Measurements from ENCODE around the gene DNAJC21. TPM values are rescaled to one million over a fixed set of nuclear protein-coding genes. Genes with fewer than 3 reads are reported as not detected.

The DNAJC21 gene
- total RNA-seq, 3 donors from 2014 or later (not counting 1 experiment from before 2014, with no cell fraction given), result 46.8 to 57.9 (median 56.1) TPM

- ATAC-seq (peak; percentile 38 to 64 (median 54)), DNase-seq (peak; percentile 30 to 67)
- peaks cover 2 to 19% of the 10 kb centered on the region in 2 donors for H3K27me3 Mint-ChIP-seq (ENCODE audit: low read depth in 2 of 2)
- no peak overlapping the region for H3K27ac Mint-ChIP-seq
- TF ChIP-seq CTCF (IDR thresholded peaks at IDR 0.05), result peak; percentile 81
- no peaks in the 10 kb centered on the region for H3K27me3 ChIP-seq (ENCODE audit: control insufficient read depth, insufficient read depth, low read length)
- H3K4me3 Mint-ChIP-seq, result no peak overlapping the region
- no peaks in the 10 kb centered on the region for H3K9me3 ChIP-seq (ENCODE audit: control insufficient read depth, insufficient read depth, low read length)
- no peaks in the 10 kb centered on the region for H3K9me3 Mint-ChIP-seq
- no peaks in the 10 kb centered on the region for H3K4me1 ChIP-seq (ENCODE audit: control insufficient read depth, insufficient read depth, low read length)
- no peaks in the 10 kb centered on the region for H3K4me1 Mint-ChIP-seq
- whole genome bisulfite sequencing (ENCODE audit: insufficient coverage), result 53% methylated on average over 17 of the region's 18 CpGs
- intact Hi-C loops (cut with micrococcal nuclease), result loop anchor here (1.0 kb wide), 1 partner anchor 529 kb away; no protein-coding TSS in a partner anchor
- no peak overlapping the region for H3K27ac ChIP-seq (ENCODE audit: low read length)
- H3K36me3 ChIP-seq (ENCODE audit: control insufficient read depth, insufficient read depth, low read length), result no peaks in the 10 kb centered on the region
- H3K36me3 Mint-ChIP-seq, result no peaks in the 10 kb centered on the region
- H3K4me3 ChIP-seq (ENCODE audit: low read length), result no peak overlapping the region
Observed at GRCh38 chr5:35003018-35003957, 73.9 kb downstream of the DNAJC21 start.

- no peaks in the 10 kb centered on the region for H3K4me1 Mint-ChIP-seq
- Histone ChIP-seq H3K27ac (ENCODE audit: low read length) (no peak overlapping the region), H3K27me3 (ENCODE audit: control insufficient read depth, insufficient read depth, low read length) (no peaks in the 10 kb centered on the region), H3K36me3 (ENCODE audit: control insufficient read depth, insufficient read depth, low read length) (no peaks in the 10 kb centered on the region), H3K4me1 (ENCODE audit: control insufficient read depth, insufficient read depth, low read length) (no peaks in the 10 kb centered on the region), H3K9me3 (ENCODE audit: control insufficient read depth, insufficient read depth, low read length) (no peaks in the 10 kb centered on the region), H3K4me3 (ENCODE audit: low read length) (no peak overlapping the region)
- no peaks in the 10 kb centered on the region for H3K36me3 Mint-ChIP-seq
- WGBS (ENCODE audit: insufficient coverage), result 85% methylated on average over 5 of the region's 5 CpGs
- ATAC-seq, result no peak
- no peak for TF ChIP-seq CTCF (IDR thresholded peaks at IDR 0.05)
- DNase-seq, result no peak
- H3K4me3 Mint-ChIP-seq, result no peak overlapping the region
- intact Hi-C loops (cut with micrococcal nuclease), result no loop called here
- no peaks in the 10 kb centered on the region for H3K9me3 Mint-ChIP-seq
- H3K27ac Mint-ChIP-seq, result no peak overlapping the region
- H3K27me3 Mint-ChIP-seq (ENCODE audit: low read depth in 2 of 2), result peaks cover 9 to 17% of the 10 kb centered on the region in 2 donors
Observed at GRCh38 chr5:35004200-35004599, 74.8 kb downstream of the DNAJC21 start.

DNA sequence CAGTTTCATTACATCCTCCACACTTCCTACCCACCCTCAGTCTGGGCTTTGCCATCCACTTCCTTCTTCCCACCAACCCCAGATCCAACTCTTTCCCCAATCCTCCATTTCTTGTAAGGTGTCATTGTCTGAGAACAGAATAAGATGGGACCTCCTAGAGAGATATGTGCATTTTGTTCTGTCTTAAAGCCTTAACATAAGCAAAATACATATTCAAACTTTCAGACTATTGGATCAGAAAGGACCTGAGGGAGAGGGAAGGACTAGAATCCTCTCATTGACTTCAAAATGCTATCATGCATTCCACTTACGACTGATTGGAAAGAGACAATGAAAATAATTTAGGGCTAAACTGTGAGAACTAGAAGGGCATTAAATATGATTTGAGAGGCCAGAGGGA lies 75.4 kb downstream of the DNAJC21 start:
- Mint-ChIP-seq H3K27me3 (ENCODE audit: low read depth in 2 of 2) (peaks cover 13 to 19% of the 10 kb centered on the region in 2 donors), H3K27ac (no peak overlapping the region), H3K36me3 (no peaks in the 10 kb centered on the region), H3K4me1 (no peaks in the 10 kb centered on the region), H3K4me3 (no peak overlapping the region), H3K9me3 (no peaks in the 10 kb centered on the region)
- Histone ChIP-seq H3K36me3 (ENCODE audit: control insufficient read depth, insufficient read depth, low read length) (no peaks in the 10 kb centered on the region), H3K4me3 (ENCODE audit: low read length) (no peak overlapping the region), H3K27ac (ENCODE audit: low read length) (no peak overlapping the region), H3K4me1 (ENCODE audit: control insufficient read depth, insufficient read depth, low read length) (no peaks in the 10 kb centered on the region), H3K27me3 (ENCODE audit: control insufficient read depth, insufficient read depth, low read length) (no peaks in the 10 kb centered on the region), H3K9me3 (ENCODE audit: control insufficient read depth, insufficient read depth, low read length) (no peaks in the 10 kb centered on the region)
- DNase-seq (no peak), ATAC-seq (no peak)
- intact Hi-C loops (cut with micrococcal nuclease), result no loop called here
- TF ChIP-seq CTCF (IDR thresholded peaks at IDR 0.05), result no peak
- WGBS (ENCODE audit: insufficient coverage), result 94% methylated on average over 1 of the region's 1 CpG

Other genes starting within 250 kb of the DNAJC21 start
- gene TTC23L, start 90.4 kb upstream of the DNAJC21 start, total RNA-seq, result under 1 TPM in 1 of 3 donors, not detected in 2; 0.48 TPM
- gene RAD1, start 14.1 kb upstream of the DNAJC21 start, total RNA-seq, result 10 to 100 TPM; 24.3 to 30.9 (median 29.7) TPM
- 10 to 100 TPM; 18.0 to 30.9 (median 30.6) TPM for gene BRIX1, start 13.8 kb upstream of the DNAJC21 start, total RNA-seq
- gene AGXT2, start 118.4 kb downstream of the DNAJC21 start, total RNA-seq, result not detected